Loucy (cell line): ENCODE results near the gene C1orf105.

Experiments
- H2AFZ ChIP-seq: fragments of 200-600 bp; sonication (generic); 2 replicates; pipeline ENCODE4 v1.6.0; 2016; ENCODE audit warnings: antibody characterized with exemption, mild to moderate bottlenecking, low read length, moderate library complexity
- H3F3A ChIP-seq: fragments of 200-600 bp; 2 replicates; pipeline ENCODE4 v1.6.0; 2016; ENCODE audit warnings: antibody characterized with exemption, low read depth, mild to moderate bottlenecking
- H3K27me3 ChIP-seq: fragments of 200-600 bp; sonication (generic); 2 replicates; pipeline ENCODE4 v1.6.1; 2014; ENCODE audit warnings: low read length, mild to moderate bottlenecking; ENCODE audit not compliant: insufficient read depth, poor library complexity, severe bottlenecking
- H3K36me3 ChIP-seq: fragments of 200-600 bp; sonication (generic); 2 replicates; pipeline ENCODE4 v1.6.1; 2016; ENCODE audit warnings: low read length; ENCODE audit not compliant: insufficient read depth
- H3K4me1 ChIP-seq: fragments of 200-600 bp; sonication (generic); 2 replicates; pipeline ENCODE4 v1.5.1; 2014; ENCODE audit warnings: low read length, mild to moderate bottlenecking; ENCODE audit not compliant: insufficient read depth, poor library complexity, severe bottlenecking
- H3K4me2 ChIP-seq: fragments of 200-600 bp; sonication (generic); 2 replicates; pipeline ENCODE4 v1.6.0; 2014; ENCODE audit warnings: antibody characterized with exemption, low read length, low read depth, mild to moderate bottlenecking; ENCODE audit not compliant: poor library complexity, severe bottlenecking
- H3K4me3 ChIP-seq: fragments of 200-600 bp; sonication (generic); 2 replicates; pipeline ENCODE4 v1.5.1; 2014; ENCODE audit warnings: low read length, mild to moderate bottlenecking, mixed read lengths; ENCODE audit not compliant: poor library complexity, severe bottlenecking
- H3K79me2 ChIP-seq: fragments of 200-600 bp; sonication (generic); 2 replicates; pipeline ENCODE4 v1.6.1; 2014; ENCODE audit warnings: low read length; ENCODE audit not compliant: insufficient read depth
- H3K9ac ChIP-seq: fragments of 200-600 bp; sonication (generic); 2 replicates; pipeline ENCODE4 v1.6.0; 2014; ENCODE audit warnings: mild to moderate bottlenecking, low read depth, low read length, moderate library complexity; ENCODE audit not compliant: poor library complexity, severe bottlenecking
- H3K9me2 ChIP-seq: fragments of 200-600 bp; sonication (generic); replicated peaks from 2 replicates; pipeline ENCODE4 v1.6.1; 2016; ENCODE audit warnings: low read depth, low read length, mixed read lengths
- H3K9me3 ChIP-seq: fragments of 200-600 bp; sonication (generic); 2 replicates; pipeline ENCODE4 v1.6.1; 2014; ENCODE audit warnings: mild to moderate bottlenecking, antibody characterized with exemption, low read length, low read depth; ENCODE audit not compliant: insufficient read depth
- H4K20me1 ChIP-seq: fragments of 200-600 bp; sonication (generic); 2 replicates; pipeline ENCODE4 v1.6.0; 2014; ENCODE audit warnings: antibody characterized with exemption, low read length, mild to moderate bottlenecking; ENCODE audit not compliant: insufficient read depth, poor library complexity, severe bottlenecking
- EZH2phosphoT487 ChIP-seq: fragments of 200-600 bp; IDR thresholded peaks from 2 replicates; pipeline ENCODE4 v1.6.1; 2018; ENCODE audit warnings: antibody characterized with exemption, mild to moderate bottlenecking, moderate library complexity, borderline replicate concordance
- TF ChIP-seq, protein P1 (sequence below): fragments of 200-600 bp; sonication (generic); conservative IDR thresholded peaks from 2 replicates; pipeline ENCODE4 v1.5.1; 2014; ENCODE audit warnings: mild to moderate bottlenecking, antibody characterized with exemption, low read length

Gene C1orf105

DNA sequence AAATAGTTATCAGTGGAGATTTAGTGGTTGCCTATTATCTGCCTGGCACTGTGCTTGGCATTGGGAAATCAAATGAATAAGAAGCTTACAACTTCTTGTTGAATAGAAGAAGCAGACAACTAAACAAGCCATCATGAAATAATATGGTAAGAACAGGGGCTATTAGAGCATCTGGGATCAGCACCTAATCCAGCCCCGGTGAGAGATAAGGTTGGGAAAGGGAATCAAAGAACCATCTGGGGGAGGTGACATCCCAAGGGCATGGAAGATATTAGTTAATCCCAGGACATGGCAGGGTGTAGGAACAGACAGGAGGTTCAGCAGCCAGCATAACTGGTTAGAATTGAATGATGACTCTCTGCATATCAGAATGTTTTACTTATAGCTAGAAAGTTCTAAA lies 76.2 kb downstream of the C1orf105 start:
- Histone ChIP-seq H3K9me3 (no peaks in the 10 kb centered on the region), H3K4me3 (no peak overlapping the region), H3K36me3 (no peaks in the 10 kb centered on the region), H3K27me3 (no peaks in the 10 kb centered on the region), H2AFZ (no peak overlapping the region), H3K4me2 (no peak overlapping the region), H3K9me2 (no peaks in the 10 kb centered on the region), H3K79me2 (no peaks in the 10 kb centered on the region), H3K9ac (no peak overlapping the region), H4K20me1 (no peaks in the 10 kb centered on the region), H3K4me1 (no peaks in the 10 kb centered on the region), H3F3A (no peaks in the 10 kb centered on the region)
- TF ChIP-seq, protein P1, sequence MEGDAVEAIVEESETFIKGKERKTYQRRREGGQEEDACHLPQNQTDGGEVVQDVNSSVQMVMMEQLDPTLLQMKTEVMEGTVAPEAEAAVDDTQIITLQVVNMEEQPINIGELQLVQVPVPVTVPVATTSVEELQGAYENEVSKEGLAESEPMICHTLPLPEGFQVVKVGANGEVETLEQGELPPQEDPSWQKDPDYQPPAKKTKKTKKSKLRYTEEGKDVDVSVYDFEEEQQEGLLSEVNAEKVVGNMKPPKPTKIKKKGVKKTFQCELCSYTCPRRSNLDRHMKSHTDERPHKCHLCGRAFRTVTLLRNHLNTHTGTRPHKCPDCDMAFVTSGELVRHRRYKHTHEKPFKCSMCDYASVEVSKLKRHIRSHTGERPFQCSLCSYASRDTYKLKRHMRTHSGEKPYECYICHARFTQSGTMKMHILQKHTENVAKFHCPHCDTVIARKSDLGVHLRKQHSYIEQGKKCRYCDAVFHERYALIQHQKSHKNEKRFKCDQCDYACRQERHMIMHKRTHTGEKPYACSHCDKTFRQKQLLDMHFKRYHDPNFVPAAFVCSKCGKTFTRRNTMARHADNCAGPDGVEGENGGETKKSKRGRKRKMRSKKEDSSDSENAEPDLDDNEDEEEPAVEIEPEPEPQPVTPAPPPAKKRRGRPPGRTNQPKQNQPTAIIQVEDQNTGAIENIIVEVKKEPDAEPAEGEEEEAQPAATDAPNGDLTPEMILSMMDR, result no peak
- no peak for TF ChIP-seq EZH2phosphoT487

DNA sequence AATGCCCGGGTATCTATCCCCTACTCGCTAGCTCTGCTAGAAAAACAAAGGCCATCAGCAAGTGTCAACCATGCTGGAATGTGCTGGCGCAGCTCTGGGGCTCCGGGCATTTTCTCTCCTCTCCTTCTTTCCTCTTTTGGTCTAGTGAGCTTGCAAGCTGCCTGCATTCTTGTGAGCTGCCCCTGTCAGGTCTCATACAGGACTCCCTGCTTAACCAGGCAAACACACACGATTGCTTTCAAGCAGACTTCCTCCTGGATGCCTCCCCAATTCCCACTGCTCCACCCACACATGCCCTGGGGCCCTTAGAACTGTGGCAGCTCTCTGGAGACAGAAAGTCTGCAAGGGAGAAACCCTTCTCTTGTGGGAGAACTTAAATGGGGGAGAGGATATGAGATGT lies 76.7 kb downstream of the C1orf105 start:
- H3K4me2 ChIP-seq, result no peak overlapping the region
- H2AFZ ChIP-seq, result no peak overlapping the region
- H3K9ac ChIP-seq, result no peak overlapping the region

DNA sequence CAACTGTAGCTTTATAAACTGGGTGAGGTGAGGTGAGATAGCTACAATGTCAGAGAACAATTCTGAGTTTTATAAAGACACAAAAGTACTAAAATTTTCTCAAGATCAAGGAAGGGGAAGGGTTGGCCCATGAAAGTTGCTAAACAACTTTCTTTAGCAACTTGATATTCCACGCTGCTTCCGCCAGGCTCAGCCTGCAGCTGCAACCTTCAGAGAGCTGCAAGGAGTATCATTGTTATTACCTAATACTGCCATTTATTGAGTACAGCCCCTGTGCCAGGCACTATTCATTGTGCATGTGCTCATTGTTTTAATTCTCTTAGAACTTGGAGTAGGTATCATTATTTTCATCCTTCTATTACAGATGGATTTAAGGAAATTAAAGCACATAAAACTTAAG lies 78.4 kb downstream of the C1orf105 start:
- Histone ChIP-seq H3K4me2 (no peak overlapping the region), H4K20me1 (no peaks in the 10 kb centered on the region), H2AFZ (no peak overlapping the region), H3F3A (no peaks in the 10 kb centered on the region), H3K4me3 (no peak overlapping the region), H3K79me2 (no peaks in the 10 kb centered on the region), H3K9ac (no peak overlapping the region), H3K27me3 (no peaks in the 10 kb centered on the region), H3K4me1 (no peaks in the 10 kb centered on the region), H3K9me2 (no peaks in the 10 kb centered on the region), H3K36me3 (no peaks in the 10 kb centered on the region), H3K9me3 (no peaks in the 10 kb centered on the region)
- TF ChIP-seq, protein P1, result no peak
- TF ChIP-seq EZH2phosphoT487, result no peak

More for the DNA sequence above, 76.7 kb downstream of the C1orf105 start:
- Histone ChIP-seq H3K4me1 (no peaks in the 10 kb centered on the region), H3K36me3 (no peaks in the 10 kb centered on the region), H3K27me3 (no peaks in the 10 kb centered on the region), H3F3A (no peaks in the 10 kb centered on the region), H3K9me2 (no peaks in the 10 kb centered on the region), H3K4me3 (no peak overlapping the region), H4K20me1 (no peaks in the 10 kb centered on the region), H3K79me2 (no peaks in the 10 kb centered on the region), H3K9me3 (no peaks in the 10 kb centered on the region)
- TF ChIP-seq EZH2phosphoT487, result no peak
- TF ChIP-seq, protein P1, result no peak
